Measurements from ENCODE around the gene FEZF2.

The FEZF2 gene

DNA sequence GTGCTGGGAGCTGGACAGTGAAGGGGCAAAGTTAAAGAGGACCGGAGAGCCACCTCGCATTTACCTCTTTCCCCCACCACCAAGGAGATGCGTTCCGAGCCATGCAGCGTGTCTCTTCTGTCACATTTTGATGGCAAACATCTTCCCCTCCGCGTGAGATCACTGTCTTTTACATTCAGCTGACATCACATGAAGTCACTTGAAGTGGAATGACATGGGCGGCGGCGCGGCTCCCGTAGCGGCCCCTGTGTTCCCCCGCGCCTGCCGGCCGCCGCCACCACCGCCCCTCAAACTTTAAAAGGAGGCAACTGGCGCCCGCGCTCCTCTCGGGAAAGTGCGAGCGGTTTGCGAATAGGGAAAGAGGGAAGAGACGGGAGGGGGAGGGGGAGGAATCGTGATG, at the start of gene FEZF2:
TSS of gene FEZF2 (minus strand) at position 336 of the 400 bp plus-strand sequence. CDS start 682 bp downstream, outside the sequence.
- no peak for DNase-seq

DNA sequence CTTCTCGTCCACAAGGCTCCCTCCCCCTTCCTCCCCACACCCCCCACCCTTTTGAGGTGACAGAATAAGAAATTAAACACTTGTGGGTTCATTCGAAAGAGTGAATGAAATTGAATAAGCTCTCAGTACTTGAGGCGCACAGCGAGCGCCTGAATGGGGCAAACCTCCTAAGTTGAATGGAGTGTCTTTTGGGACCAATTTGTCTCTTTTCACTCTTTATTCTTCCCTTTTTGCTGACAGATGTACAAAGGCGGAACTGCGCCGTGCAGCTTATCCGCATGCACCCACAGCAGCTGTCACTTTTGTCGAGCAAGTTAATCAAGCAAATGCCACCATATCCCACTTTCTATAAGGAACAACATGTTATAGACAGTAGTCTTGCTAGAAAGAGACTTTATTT, 47.9 kb upstream of the FEZF2 start:
- DNase-seq = no peak

DNA sequence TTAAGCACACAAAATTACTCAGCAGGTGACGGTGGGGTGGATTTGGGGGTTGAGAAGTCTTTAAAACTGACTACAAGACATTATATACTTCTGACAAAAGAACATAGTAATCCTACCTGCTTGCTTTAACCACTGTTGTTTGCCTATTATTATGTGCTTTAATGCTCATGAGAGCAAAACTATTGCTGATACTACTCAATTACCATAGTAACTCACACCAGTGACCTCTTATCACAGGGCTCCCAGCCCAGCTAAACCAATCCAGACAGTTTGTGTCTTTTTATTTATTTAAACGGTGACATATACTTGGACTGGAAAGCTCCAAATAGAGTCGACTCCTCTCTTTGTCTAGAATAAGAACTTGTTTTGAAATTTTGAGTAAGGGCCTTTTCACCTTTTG, 42.8 kb upstream of the FEZF2 start:
- no peak for DNase-seq

DNA sequence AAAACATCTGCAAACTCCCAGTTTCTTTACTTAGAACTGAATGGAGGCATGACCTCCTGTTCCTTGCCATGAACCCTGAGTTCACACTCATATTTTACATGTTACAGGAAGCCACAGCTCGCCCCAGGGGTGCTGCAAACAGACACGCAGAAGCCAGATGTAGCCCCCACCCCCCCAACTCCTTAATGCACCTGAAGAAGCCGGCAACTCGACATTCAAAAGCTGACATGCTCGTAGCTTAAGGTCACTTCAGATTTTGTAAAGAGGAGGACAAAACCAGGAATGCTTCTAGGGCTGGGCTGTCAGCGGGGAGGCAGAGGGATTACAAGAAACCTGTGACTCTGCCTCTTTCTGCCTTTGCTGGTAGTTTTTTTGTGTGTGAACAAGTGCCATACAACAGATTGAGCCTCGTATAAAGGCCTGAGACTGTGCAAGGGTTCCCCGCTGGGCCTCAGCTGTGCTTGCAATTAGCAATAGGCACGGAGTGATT, 42.0 kb upstream of the FEZF2 start:
- DNase-seq = peak in 1 of 2 experiments; percentile 55

DNA sequence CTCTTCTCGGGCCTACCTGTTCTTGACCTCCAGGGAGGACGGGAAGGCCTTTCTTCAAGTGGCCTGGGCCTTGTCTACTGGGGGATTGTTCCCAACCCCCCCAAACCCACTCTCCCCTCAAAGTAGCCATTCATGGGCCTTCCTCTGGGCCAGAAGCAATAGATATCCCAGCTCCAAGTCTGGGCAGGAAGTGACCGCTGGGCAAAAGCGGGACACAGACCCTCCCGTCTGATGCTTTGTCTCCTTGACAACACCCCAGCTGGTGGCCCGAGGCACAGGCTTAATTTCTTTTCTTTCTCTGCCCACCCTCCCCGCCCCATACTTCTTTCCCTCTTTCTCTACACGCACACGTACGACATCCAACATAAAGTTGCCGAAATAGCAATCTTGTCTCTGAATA, 41.4 kb upstream of the FEZF2 start:
- no peak for DNase-seq

DNA sequence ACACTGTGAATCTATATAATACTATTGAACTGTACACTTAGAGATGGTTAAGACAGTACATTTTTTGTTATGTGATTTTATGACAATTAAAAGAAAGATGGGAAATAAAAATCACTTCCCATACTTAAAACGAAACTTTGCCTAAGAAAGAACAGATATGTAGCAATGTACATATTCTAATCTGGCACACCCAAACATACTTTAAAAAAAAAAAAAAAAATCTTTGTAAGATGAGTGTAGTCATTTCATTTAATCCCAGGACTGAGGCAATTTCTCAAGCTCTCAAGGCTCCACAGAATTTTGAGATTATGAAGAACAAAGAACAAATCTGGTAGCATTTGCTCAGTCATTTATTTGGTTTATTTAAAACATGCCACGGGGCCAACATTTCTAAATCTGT, 40.3 kb upstream of the FEZF2 start:
- no peak for DNase-seq

DNA sequence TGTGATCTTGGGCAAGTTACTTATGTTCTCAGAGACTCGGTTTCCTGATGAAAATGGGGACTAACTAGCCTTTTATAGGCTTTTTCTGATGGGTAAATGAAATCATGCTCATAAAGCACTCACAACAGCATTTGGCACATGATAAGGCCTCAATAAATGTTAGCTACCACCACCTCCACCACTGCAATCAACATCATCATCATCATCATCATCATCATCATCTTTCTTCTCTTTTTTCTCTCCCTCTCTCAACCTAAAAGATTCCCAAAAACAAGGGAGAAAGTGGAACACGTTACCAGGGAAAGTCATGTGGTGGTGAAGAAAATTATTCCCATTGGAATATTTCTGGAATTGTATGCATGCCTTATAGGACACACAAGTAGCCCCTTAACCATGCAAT, 33.6 kb upstream of the FEZF2 start:
- no peak for DNase-seq

DNA sequence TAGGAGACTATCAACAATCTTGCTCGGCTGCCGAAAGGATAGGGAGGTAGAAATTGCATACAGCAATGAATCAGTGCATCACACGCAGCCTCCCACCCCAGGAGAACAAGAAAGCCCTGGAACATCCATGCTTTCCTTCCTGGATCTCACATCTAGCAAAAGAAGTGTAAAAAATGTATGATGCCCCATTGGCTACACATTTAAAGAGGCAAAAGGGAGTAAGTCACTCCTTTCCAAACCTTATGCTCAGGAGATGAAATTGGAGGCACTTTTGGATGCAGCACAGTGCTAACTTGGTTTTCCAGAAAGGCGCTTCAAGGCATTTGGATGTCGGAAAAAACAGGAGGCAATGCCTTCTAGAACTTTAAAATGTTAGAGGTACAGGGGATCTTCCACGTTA, 32.2 kb upstream of the FEZF2 start:
- no peak for DNase-seq

DNA sequence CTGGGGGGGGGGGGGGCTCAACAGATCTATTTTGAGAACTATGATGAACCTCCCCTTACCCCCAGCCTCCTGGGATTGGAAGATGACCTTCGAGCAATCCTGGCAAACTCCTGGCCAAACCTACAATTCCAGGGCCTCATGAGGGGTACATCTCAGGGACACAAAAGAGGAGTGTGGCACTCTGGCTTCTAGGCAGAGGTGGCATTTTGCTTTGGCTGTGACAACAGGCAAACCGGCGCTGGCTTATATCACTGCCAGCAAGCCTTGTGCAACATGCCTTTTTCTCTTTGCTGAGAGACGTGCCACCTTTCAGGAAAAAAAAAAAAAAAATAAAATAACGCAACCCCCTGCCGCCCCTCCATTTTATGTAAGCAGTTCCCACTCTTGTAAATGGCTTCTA, 31.8 kb upstream of the FEZF2 start:
- no peak for DNase-seq

DNA sequence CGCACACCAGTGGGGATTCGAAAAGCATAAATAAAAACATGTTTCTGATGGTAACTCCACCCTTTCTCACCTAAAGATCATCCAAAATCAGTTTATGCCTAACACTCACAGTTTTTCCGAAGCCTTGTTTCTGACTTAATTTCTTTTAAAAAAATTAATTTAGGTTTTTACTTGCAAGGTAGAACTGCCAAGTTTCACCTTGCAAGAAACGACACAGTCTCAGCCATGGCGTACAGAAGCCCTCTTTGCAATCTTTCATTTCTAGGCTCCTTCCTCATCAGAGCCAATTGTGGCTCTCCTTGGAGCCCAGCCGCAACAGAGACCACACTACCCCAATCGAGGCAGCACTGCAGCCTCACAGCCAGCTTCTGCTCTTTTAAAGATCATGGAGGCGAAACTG, 31.0 kb upstream of the FEZF2 start:
- no peak for DNase-seq

DNA sequence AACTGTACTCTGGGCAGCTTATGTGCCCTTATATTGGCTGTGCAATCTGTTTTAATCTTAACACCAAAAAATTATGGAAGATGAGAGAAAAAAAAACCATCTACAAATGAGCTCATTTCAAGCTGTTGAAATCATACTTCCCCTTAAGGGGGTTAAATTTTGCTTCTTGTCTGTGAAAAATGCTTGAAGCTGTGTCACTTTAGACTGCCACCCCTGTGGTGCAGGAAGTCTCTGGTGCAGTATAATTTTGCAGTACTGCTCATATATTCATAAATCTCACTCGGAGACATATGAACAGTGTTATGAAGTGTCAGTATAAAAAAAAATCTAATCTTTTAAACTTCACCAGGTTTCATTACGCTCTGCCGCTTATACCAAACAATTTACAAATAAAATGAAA, 30.4 kb upstream of the FEZF2 start:
- no peak for DNase-seq

DNA sequence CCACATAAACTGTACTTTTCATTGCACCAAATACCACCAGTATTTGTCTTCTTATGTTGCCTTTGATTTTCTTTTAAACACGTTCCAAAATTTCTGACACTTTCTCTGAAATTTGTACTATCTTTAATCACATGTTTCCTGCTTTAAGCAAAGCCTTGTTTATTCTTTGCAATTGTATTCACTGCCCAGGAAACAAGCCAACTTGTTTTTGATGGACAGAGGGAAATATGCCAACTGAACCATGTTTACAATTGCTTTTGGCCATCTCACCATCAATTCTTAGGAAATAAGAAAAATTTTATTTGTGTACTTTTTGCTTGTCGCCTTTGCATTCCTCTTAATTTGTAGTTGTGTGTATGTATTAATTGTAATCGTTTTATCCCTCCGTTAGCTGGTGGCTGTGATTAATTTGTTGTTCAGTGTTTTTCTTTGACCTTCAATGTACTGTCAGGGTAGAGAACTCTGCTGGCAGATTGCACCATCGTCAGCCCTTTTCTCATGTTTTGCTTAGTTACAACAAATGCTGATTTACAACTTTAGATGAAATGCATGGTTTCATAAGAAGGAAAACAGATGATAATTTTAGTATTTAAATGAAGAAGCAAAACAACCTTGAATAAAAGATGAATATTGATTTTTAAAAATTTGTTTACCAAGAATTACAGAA, 19.4 kb upstream of the FEZF2 start:
- no peak for DNase-seq

DNA sequence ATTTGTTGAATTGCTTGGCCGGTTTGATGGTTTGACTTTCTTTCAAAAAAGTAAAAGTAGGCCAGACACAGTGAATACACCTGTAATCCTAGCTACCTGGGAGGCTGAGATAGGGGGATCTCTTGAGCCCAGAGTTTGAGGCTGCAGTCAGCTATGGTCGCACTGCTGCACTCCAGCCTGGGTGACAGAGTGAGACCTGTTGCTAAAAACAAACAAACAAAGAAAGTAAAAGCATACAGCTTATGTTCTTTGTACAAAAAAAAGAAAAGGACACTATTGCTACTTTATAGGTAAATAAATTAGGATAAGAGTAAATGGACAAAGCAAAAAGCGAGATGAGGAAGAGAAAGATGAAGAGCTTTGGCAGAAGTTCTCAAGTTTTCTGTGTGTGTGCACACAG, 13.9 kb upstream of the FEZF2 start:
- no peak for DNase-seq

DNA sequence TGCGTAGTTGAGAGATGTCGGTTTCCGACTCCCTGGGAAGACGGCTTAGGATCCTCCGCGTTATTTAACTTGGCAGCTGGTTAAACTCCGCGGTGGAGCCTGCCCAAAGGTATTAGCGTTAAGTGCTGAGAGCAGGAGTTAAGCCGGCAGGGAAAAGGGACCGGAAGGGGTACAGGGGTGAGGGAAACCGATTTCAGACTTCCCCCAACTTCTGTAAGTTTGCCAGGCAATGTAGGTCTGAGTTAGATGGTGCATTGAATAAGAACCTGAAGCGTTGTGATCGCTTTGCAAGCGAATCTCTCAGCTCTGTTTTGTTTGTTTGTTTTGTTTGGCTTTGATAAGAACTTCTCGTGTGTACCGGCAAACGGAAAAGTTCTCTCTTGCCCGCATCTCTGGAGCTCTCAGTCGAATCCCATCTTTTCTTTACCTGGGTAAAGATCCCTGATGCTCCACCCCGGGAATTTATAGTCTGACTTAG, 6.0 kb upstream of the FEZF2 start:
- DNase-seq = no peak

DNA sequence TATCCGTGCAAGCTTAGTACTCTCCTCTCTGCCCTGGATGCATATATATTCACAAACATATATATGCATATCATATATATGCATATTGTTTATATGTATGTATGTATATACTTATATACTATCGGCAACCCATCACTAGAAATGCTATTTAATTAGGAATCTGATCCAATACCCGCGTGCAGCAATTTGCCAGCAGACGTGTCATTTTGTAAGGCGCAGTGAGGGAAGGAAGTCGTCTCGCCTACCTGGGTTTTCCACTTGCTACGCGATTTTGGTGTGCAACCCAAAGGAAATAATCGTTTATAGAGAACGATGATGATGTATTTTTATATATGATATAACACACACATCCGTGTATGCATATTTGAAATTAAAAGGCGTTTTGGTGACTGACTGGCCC, 5.6 kb upstream of the FEZF2 start:
- no peak for DNase-seq

DNA sequence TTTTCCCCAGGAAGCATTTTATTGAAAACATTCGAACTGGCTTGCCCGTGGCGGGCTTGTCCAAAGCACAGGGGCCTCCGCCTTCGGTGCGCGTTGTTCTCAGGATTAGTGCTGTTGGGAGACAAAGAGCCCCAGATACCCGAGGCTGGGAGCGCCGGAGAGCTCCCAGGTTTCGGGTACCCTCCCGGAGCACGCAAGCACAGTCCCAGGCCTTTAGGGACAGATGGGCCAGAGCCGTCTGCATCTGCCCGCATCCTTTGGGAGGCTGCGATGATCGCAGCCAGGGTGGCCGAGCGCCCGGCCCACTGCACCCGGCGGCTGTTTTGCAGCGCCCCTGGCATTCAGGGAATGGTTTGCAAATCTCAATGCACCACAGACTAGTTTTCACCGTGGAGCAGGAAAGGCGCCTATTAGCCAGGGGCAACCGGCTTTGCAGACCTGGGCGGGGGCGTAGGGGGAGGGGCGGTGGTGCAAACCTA, 5.0 kb upstream of the FEZF2 start:
- DNase-seq = no peak

DNA sequence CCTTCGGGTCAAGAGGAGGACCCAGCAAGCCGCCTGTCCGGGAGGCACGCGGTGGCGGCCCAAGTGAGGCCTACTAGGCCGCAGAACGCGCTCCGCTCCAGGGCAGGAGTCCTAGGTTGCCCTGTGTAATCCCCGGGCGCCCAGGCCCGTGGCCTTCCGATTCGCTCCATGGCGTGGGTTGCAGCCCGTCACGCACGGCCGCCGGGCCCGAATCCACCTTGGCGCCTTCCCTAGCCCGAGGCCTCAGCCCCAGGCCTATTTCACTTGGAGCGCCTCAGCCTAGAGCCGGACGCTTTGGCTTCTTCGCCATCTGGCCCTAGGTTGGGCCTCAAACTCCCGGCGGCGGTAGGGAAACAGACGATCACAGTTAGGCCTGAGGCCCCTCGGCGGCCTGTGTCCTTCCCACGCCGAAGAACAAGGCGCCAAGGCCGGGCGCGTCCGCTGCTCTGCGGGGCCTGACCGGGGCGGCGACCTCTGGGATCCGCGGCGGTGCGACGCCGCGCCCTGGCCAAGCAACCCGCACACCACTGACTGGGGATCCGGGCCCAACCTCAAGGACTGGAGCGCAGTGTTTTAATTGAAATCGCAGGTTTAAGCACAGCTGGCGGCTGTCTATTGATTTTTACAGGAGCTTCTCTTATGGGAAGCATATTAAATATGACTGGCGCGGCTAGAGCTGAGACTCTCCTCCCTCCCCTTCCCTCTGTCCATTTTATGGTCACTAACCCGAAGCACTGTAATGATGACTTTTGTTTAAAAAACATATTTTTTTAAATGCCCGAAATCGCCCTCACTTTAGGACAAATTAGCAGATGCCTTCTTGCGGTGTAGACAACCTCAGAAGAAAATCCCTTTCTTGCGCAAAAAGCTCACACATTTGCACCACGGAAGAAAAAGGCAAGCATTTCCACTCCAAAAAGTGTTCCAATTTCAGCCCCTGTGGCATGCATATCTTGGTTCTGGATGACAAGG, 3.8 kb upstream of the FEZF2 start:
- no peak for DNase-seq

DNA sequence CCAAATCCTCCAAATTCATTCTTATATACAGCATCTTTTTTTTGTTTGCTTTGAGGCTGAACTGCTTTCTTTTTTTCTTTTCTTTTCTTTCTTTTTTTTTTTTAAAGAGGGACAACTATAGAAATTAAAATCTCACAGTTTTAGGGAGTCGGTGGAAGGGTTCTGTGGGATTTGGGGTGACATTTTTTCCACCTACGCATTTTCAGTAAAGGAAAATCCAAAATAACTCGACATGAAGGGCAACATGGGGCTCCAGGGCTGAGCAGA, 3.0 kb upstream of the FEZF2 start:
- DNase-seq = no peak

DNA sequence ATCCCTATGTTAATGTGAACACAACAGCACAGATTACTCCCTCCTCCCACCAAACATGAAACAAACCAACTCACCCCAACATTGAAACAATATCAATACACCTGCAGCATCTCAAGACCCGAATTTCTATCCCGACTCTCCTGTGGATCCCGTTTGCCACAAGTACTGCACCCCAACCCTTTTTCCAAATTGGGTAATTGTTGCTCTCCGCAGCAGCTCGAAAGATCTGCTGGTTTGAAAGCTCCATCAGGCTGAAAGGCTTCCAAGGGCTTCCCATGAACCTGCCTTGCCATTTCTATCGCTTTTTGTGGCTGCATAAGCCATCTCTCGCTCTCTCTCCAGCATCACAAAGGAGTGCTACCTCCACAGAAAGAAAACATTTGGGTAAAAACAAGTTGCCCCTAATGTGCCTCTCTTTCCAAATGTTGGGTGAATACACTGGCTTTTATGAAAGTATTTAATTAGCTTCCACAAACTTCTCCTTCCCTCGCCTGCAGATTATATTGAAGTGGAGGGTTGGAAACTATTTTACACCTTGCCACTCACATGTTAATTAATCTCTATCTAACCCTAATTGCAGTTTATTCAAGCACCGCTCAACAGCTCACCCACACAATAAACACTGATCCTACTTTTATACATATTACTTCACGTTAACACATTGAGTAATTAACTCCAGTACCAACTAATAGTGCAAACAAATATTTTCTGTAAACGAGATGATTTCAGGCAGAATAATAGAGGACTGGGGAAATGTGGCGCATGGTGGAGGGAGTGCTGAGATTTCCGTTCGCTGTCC, 2.5 kb upstream of the FEZF2 start:
- no peak for DNase-seq

DNA sequence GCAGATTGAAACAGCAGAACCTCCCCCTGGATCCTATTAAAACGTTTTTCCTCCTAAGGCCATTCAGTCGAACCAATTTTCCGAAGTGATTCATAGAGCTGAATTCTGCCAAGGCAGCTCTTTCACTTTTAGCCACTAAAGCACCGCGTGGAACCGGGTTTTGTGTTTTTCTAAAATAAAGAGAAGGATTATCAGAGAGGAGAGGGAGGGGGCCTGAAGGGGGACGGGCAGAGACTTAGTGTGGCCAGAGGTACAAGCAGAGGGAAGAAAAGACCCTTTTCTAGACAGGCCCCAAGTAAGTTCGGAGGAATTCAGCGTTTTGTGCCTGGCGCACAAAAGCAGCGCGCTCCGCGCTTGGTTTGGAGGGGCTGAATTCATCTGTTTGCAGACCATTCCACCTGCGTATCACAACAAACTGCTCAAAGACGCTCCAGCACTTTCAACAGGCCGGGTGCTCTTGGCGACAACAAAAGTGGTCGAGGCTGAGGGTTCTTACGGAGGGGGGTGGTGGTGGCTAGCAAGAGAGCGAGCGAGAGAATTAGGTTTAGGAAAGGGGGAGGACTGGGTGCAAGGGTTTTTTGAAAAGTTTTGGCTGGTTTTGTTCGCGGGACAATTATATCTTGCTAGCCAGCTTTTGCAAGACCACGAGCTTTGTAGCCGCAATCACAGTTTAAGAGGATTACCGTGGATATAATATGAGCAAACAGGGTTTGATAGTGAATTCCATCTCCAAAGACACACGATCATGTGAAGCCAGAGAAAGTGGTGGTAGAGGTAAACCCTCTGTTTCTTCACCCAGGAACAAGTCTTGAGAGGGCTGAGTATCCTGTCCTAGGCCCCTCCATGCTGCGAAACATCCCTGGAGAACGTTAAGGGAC, 1.2 kb upstream of the FEZF2 start:
- DNase-seq = no peak

DNA sequence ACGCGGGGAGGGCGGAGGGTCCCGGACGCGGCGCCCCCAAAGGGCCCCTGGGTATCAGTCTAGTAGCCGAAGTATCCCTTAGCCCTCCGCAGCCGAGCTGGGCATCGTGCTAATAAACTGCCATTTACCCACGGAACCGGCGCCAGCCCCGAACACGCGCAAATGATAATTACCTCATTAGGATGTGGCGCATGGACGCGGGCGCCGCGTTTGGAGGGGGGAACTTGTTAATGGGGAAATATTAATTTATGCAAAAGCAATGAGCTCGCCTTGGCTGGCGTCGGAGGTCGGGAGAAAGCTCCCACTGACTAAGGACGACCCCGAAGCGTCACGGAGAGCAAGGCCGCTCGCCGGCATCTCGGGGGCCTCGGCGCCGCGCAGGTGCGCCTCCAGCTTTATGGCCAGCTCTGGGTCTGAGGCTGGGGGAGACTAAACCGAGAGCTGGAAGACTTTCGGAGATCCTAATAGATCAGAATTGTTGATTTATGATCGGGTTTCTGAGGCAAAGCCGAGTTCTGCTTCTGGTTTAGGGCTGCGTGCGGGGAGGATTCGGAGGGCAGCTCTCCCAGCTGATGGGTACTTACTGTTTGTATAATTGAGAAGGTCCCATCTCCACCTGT, 474 bp upstream of the FEZF2 start:
- DNase-seq = no peak

DNA sequence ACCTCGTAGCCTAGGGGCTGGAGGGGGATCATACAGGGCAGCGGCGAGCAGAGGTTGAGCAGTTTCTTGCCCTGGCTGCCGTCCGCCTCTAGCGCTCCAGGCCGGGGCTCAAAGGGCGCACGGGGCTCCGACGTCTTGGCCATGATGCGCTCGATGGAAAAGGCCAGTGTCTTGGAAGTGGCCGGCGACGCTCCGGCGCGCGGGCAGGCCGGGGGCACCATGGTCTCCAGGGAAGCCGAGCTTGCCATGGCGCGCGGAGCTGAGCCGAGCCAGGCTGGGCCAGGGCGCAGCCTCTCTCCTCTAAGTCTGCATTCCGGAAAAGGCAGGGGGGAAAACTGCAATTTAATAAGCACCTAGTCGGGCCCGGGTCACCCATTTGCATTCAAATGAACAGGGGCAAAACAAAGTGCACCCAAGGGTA, 719 bp downstream of the FEZF2 start:
- no peak for DNase-seq

Measured in cerebellar nuclear complex (tissue), 1 donor.